ENCODE measurements around the gene HRH1.

The HRH1 gene

GRCh38 chr3:11144996-11145395, 9.3 kb upstream of the HRH1 start:
- no peak overlapping the region for H3K4me3 ChIP-seq (ENCODE audit: low read depth, low read length)
- no peak for TF ChIP-seq CTCF (IDR thresholded peaks at IDR 0.05; ENCODE audit: borderline replicate concordance, insufficient read depth, low read depth, low read length)

DNA sequence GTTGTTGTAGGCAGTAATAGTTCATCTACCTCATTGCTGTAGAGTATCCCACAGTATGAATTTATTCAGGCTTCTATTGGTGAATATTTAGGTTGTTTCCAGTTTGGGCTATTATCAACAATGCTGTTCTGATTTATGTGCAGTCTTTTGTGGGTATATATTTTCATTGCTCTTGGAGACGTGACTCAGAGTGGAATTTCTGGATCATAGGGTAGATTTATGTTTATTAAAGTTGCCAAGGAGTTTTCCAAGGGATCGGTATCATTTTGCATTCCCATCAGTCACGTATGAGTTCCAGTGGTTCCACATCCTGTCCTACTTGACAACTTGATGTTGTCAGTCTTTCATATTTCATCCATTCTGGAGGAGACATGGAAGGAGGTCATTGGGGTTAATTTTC, 8.4 kb upstream of the HRH1 start:
- no peak for TF ChIP-seq CTCF (IDR thresholded peaks at IDR 0.05; ENCODE audit: borderline replicate concordance, insufficient read depth, low read depth, low read length)
- H3K4me3 ChIP-seq (ENCODE audit: low read depth, low read length), result no peak overlapping the region

DNA sequence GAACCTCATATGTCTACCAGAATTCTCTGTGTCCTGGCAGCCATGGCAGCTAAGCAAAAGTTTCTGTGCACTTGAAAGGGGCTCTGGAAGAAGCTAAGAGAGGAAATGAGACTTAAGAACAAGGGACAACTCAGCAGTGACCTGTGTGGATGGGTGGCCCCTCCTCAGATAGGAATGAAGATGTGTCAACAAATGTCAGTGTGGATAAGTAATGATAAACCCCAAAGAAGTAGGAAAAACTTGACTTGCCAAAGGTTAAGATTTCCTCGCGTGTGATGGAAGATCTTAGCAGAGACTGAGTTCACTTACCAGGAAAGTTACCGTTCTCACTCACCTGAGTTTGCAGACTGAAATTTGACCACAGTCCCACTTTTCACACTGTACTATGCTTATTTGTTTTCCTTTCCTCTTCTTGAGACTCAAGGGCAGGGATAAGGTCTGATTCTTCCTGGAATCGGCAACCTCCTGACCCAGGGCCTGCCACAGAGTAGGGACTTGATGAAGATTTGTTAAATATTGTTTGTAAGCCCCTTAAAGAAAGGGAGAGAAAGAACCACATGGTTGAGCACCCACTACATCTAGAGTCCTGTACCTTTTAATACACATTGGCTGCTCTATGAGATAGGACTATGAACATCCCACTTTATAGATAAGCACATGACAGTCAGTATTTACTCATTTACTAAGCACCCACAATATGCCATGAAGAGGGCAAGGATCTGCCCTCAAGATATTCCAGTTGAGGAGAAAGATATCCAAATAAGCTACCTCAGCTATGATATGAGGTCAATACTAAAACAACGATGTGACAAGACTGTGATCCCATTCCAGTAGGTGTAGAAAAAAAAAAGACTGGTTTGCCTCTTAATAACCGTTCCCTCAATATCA, 7.3 kb upstream of the HRH1 start:
- TF ChIP-seq CTCF (IDR thresholded peaks at IDR 0.05; ENCODE audit: borderline replicate concordance, insufficient read depth, low read depth, low read length), result no peak
- no peak overlapping the region for H3K4me3 ChIP-seq (ENCODE audit: low read depth, low read length)

DNA sequence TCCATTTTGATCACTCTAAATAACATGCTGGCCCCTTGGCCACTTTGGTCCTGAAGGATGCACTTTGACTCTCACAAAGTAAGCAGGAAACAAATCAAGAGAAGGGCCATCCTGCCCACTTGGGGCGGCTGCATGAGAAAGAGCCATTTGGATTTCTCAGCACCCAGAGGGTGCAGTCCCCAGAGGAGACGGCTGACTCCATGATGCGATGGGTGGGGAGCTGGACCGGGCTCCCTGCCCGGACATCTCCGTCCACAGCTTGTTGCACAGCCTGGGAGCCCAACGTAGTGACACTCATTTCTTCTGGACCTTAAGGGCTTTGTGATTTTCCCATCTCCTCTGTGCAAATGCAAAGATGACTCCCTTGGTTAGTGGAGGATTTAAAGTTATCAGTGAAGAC, 4.0 kb upstream of the HRH1 start:
- H3K4me3 ChIP-seq (ENCODE audit: low read depth, low read length), result no peak overlapping the region
- TF ChIP-seq CTCF (IDR thresholded peaks at IDR 0.05; ENCODE audit: borderline replicate concordance, insufficient read depth, low read depth, low read length), result no peak

- H3K4me3 ChIP-seq (ENCODE audit: low read depth, low read length), result no peak overlapping the region
- TF ChIP-seq CTCF (IDR thresholded peaks at IDR 0.05; ENCODE audit: borderline replicate concordance, insufficient read depth, low read depth, low read length), result no peak
Observed at GRCh38 chr3:11152301-11152700, 2.0 kb upstream of the HRH1 start.

DNA sequence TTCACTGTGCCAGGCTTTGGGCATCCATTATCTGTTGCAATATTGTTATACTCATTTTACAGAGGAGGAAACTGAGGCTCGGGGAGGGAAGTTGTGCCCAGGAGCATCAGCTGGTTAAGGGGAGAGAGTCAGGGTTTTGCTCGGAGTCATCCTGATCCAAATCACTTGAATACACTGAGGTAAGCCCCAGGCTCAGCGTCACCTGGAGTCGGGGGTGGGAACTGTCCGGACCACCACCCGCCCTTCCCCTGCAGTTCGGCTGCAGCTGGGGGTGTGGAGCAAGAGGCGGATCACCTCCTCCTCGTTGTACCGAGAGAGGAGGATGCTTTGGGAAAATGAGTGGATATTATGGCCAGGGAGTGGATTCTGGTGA, 646 bp downstream of the HRH1 start:
- no peak overlapping the region for H3K4me3 ChIP-seq (ENCODE audit: low read depth, low read length)
- no peak for TF ChIP-seq CTCF (IDR thresholded peaks at IDR 0.05; ENCODE audit: borderline replicate concordance, insufficient read depth, low read depth, low read length)

GRCh38 chr3:11155341-11156025, 1.2 kb downstream of the HRH1 start:
- no peak overlapping the region for H3K4me3 ChIP-seq (ENCODE audit: low read depth, low read length)
- peak; percentile 55; the same call in 1 of the 2 replicates for TF ChIP-seq CTCF (IDR thresholded peaks at IDR 0.05; ENCODE audit: borderline replicate concordance, insufficient read depth, low read depth, low read length)

All from GM12875 (cell line).